ENCODE results near the gene TNNT1. TPM values are rescaled to one million over a fixed set of nuclear protein-coding genes. Genes with fewer than 3 reads are reported as not detected.

TNNT1 gene
- total RNA-seq, 1 donor = under 0.01 TPM

DNA sequence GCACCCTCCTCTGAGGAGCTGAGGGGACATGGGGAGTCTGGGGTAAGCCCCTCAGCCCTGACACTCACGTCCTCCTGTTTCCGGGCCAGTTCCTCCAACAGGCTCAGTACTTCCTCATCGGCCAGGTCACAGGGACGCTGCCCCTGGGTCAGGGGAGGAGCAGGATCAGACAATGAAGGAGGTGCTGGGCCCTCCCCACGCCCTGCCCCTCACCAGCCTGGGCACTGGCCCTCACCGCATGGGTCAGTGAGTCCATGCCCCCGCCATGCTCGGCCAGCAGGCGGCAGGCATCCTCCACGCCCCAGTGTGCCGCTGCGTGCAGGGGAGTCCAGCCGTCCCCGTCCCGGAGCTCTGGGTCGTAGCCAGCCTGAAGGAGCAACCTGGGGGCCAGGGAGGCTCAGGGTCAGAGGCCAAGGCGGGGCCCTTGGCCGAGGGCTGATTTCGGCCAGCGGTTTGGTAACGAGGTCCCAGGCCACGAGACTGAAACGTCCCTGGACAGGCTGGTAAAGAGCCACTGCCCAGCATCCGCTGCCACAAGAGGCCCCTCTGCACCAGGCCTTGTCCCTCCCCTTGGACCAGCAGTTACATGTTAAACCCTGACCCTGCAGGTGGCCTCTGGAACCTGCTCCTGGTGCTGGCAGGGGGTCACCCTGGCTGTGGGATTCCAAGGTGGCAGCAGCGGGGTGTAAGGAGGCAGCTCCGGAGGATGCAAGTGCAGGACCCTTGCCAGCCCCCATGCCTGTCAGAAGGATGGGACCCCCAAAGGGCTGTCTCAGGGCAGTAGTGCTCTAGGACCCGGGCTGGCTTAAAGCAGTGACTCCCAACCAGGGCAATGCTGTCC lies 50.1 kb downstream of the TNNT1 start:
- TF ChIP-seq, protein P1, sequence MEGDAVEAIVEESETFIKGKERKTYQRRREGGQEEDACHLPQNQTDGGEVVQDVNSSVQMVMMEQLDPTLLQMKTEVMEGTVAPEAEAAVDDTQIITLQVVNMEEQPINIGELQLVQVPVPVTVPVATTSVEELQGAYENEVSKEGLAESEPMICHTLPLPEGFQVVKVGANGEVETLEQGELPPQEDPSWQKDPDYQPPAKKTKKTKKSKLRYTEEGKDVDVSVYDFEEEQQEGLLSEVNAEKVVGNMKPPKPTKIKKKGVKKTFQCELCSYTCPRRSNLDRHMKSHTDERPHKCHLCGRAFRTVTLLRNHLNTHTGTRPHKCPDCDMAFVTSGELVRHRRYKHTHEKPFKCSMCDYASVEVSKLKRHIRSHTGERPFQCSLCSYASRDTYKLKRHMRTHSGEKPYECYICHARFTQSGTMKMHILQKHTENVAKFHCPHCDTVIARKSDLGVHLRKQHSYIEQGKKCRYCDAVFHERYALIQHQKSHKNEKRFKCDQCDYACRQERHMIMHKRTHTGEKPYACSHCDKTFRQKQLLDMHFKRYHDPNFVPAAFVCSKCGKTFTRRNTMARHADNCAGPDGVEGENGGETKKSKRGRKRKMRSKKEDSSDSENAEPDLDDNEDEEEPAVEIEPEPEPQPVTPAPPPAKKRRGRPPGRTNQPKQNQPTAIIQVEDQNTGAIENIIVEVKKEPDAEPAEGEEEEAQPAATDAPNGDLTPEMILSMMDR (IDR thresholded peaks at IDR 0.05; ENCODE audit: insufficient read depth, low read depth, low read length) = no peak
- H3K4me3 ChIP-seq (ENCODE audit: low read depth, low read length) = no peak overlapping the region
- DNase-seq (ENCODE audit: low read depth) = no peak

DNA sequence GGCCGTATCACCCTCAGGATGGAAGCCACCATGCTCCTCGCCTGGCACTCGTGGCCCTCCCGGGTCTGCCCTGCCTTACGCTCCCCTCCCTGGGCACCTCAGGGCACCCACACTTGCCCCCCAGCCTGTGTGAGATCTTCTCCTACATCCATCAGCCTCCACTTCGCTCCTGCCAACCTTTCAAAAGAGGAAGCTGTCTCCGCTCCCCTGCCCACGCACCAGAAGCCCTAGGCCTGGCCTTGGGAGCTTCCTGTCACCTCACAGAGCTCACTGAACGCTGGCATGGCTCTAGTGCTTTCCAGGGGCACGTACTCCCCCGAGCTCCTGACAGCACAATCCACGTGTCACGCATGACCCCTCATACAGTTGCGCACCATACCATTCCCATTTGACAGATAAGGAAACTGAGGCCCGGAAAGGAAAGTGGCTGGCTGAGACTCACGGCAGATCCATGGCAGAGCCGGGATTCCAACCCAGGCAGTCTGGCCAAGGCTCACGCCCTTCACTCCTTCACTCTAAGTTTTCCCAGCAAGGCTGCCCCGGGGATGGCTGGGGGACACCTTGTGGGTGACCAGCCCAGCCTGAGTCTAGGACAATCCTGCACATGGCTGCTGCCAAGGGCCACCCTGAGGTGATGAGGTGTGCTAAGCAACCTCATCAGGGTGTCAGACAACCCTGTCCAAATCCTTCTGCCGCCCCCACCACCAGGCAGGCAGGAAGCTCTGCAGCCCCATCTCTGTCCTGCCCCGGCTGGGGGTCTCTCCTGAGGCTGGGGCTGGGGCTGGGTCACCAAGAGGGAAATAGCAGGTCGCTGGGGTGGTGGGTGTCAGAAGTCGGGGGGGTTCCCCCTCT lies 50.9 kb downstream of the TNNT1 start:
- DNase-seq (ENCODE audit: low read depth) = no peak
- H3K4me3 ChIP-seq (ENCODE audit: low read depth, low read length) = no peak overlapping the region
- TF ChIP-seq, protein P1 (IDR thresholded peaks at IDR 0.05; ENCODE audit: insufficient read depth, low read depth, low read length) = no peak

DNA sequence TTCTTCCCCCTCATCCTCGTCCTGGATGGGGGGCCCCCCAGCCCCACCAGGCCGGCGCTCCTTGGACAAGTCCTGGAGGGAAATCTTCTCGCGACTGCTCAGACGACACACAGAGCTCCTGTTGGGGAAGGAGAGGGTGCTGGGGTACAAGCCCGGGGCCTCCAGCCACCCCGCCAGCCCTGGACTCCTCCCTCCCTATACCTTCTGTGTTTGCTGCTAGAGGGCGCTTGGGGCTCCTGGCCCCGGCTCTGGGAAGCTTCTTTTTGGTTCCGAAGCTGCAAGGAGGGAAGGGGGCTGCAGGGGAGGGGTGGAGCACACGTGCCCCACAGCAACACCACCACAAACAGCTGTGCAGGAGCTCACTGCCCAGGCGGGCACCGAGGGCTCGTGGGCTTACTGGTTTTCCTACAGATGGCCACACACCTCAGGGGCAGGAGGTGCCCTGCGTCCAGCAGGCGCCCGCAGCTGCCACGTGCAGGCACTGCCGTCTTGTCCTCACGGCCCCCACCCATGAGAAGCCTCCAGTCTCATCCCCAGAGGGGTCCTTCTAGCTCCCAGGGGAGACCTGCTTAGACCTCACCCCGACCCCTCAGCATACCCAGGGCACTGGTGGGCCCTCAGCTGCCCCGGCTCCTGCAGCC lies 52.8 kb downstream of the TNNT1 start:
- TF ChIP-seq, protein P1 (IDR thresholded peaks at IDR 0.05; ENCODE audit: insufficient read depth, low read depth, low read length) = no peak
- no peak for DNase-seq (ENCODE audit: low read depth)
- H3K4me3 ChIP-seq (ENCODE audit: low read depth, low read length) = no peak overlapping the region

DNA sequence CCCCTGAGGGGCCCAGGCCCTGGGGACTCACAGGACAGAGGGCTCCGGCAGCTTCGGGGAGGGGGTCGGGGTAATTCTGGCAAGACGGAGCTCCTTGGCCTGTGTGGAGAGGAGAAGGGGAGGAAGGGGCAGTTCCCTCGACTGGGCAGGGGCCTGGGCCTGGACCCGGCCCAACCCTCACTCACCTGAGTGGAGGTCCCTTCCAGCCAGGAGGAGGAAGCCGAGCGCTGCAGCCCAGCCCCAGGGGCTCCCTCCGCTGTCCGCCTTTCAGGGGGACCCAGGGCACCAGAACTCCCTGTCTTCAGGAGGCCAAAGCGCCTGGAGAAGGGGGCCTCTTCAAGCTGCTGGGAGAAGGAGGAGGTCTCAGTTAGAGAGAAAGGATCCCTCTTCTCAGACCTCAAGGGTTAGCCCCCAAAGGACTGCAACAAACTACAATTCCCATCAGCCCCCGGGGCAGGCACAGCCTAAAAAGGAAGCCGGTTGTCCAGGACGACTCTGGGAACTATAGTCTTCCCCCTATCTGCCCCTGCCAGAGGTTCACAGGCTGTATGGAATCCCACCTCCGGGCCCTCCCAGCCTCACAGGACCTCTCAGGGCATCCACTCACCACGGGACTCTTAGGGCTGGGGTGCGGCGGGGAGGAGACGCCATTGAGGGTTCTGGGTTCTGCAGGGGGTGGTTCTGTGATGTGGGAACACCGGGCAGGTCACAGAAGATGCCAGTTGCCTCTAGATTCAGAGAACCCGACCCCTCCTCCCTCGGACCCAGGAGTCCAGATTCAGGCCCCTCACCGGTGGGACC lies 53.5 kb downstream of the TNNT1 start:
- TF ChIP-seq, protein P1 (IDR thresholded peaks at IDR 0.05; ENCODE audit: insufficient read depth, low read depth, low read length) = no peak
- no peak for DNase-seq (ENCODE audit: low read depth)

DNA sequence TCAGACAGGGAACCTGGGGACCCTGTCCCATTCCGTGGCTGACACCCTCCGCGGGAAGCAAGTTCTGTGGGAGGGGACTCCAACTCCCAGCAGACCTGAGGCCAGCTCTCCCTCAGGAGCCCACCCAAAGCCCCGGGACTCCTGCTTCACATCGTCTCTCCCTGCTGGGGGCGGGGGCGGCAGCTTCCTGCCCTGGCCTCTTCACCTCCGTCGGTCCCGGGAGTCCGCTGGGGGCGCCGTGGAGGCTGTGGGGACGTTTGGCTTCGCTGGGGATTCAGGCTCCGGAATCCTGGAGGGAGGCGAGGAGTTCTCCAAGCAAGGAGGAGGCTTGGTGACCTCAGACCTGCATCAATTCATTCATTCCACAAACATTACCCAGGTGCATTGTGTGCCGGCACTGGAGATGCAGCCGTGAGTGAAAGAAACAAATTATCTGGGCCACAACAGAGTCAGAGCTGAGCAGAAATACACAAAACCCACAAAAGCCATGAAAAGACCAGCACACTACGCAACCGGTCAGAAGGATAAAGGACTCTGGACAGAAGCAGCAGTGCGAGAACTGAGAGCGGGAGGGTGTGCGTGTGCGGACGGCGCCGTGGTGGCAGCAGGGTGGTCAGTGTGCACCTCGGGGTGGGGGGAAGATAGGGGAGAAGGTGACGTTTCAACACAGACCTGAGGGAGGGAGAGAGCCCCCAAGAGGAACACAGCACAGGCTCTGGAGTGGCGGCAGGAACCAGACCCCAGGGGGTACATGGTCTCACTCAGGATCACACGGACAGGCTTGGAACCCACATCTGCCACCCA lies 54.3 kb downstream of the TNNT1 start:
- TF ChIP-seq, protein P1 (IDR thresholded peaks at IDR 0.05; ENCODE audit: insufficient read depth, low read depth, low read length) = no peak
- no peak overlapping the region for H3K4me3 ChIP-seq (ENCODE audit: low read depth, low read length)
- no peak for DNase-seq (ENCODE audit: low read depth)

More for the DNA sequence above, 53.5 kb downstream of the TNNT1 start:
- no peak overlapping the region for H3K4me3 ChIP-seq (ENCODE audit: low read depth, low read length)

All from fibroblast of villous mesenchyme (primary cell).